GM19395 (cell line): ENCODE data around the gene DMD.

Experiments
- ATAC-seq: cut with Tn5 transposase; IDR thresholded peaks from one replicate; pipeline ENCODE4 v1.9.1; 2021; ENCODE audit warnings: mild to moderate bottlenecking, moderate library complexity; ENCODE audit not compliant: unreplicated experiment

DMD gene

DNA sequence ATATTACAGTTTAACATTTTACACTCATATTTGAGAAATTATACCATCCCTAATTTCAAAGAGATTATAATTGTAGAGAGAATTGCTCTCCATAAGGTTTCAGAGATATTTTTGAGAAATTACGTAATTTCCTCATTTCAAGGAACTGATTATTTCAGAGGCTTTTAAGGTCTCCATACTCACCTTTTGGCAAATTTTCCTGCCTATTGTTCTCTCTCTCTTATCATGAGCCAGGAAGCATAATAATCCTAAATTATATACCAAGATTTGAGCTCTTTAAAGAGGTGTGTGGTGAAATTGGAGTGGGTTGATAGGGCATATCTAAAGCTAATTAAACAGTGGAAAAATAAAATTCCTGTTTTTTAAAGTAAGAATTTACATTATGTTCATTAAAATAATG lies 1890.6 kb downstream of the DMD start:
- ATAC-seq = no peak

GRCh38 chrX:31319586-31319985 lies 1891.8 kb downstream of the DMD start:
- ATAC-seq = no peak

DNA sequence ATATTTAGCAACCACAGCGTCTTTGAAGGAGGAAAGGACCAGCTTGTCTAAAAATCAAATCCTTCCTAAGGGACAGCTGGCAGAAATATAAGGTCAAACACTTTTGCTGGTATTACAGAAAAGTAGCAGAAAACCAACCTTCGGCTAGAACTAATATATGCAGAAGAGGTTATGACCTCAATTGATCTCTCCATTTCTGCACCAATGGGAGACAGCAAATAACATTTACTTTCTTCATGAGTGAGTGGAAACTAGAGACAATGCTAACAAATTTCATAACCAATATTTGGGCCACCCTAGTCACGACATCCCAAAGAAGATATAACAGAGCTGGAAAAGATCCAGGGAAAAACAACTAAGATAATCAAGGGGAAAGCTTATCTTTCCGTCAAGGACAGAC lies 1892.5 kb downstream of the DMD start:
- no peak for ATAC-seq

DNA sequence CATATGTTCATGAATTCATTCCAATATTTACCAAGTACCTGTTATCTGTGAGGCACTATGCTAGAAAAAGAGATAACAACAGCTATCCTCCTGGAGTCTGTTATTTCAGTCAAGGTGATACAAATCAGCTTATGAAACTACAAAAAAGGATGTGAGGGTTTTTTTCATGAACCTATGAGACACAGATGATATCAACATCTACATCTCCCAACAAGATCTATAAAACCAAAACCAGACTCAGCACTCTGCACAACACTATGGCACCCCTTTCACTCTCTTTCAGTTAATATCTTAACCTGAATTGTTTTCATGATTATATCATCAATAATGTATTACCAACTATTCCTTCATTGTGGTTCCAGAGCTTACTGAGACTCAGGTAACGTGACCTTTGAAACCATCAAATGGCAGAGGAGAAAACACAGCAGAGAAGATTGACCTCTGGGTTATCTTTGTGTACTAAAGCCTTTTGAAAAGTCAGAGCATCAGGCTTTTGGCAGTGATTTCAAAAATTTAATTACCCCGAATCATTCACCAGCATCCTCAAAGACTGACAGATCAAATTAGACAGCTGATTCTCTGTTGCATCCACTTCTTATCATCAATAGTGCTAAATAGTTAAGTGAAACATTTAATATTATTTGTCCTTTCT lies 1894.9 kb downstream of the DMD start:
- peak; percentile 62 for ATAC-seq

GRCh38 chrX:31314921-31315320 lies 1896.4 kb downstream of the DMD start:
- no peak for ATAC-seq

GRCh38 chrX:31307952-31308351 lies 1903.4 kb downstream of the DMD start:
- no peak for ATAC-seq

GRCh38 chrX:31302573-31303075 lies 1908.7 kb downstream of the DMD start:
- ATAC-seq = no peak

DNA sequence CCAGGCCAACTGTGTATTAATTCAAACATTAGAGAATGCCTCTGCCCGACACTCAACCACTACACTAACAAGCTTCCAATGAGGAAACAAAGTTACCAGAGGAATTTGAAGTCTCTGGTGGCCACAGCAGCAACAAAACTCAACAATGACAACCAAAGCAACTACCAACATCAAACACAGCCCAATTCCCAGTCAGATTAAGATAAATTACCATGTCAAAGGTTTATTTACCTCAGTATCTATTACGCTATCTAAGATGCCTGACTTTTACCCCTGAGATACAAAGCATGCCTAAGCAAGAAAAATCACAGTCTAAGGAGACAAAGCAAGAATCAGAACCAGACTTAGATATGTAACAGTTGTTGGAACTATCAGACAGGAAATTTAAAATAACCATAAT lies 1909.4 kb downstream of the DMD start:
- no peak for ATAC-seq

DNA sequence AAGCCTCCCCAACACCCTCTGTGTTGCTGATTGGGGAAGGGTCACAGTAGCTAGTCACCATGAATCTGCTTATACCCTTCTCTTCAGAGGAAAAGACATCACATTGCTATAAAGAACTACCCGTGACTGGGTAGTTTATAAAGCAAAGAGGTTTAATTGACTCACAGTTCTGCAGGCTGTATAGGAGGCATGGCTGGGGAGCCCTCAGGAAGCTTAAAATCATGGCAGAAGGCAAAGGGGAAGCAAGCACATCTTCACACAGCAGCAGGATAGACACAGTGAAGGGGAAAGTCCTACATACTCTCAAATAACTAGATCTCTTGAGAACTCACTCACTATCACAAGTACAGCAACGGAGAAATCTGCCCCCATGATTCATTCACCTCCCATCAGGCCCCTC lies 1910.1 kb downstream of the DMD start:
- no peak for ATAC-seq

- no peak for ATAC-seq
Measured at GRCh38 chrX:31298916-31299315, 1912.4 kb downstream of the DMD start.

- ATAC-seq = no peak
Measured at GRCh38 chrX:31297881-31298280, 1913.5 kb downstream of the DMD start.

GRCh38 chrX:31294475-31294874 lies 1916.9 kb downstream of the DMD start:
- no peak for ATAC-seq

GRCh38 chrX:31293409-31293808 lies 1917.9 kb downstream of the DMD start:
- no peak for ATAC-seq

- ATAC-seq = no peak
Measured at GRCh38 chrX:31291131-31291530, 1920.2 kb downstream of the DMD start.

GRCh38 chrX:31287861-31288260 lies 1923.5 kb downstream of the DMD start:
- ATAC-seq = no peak

DNA sequence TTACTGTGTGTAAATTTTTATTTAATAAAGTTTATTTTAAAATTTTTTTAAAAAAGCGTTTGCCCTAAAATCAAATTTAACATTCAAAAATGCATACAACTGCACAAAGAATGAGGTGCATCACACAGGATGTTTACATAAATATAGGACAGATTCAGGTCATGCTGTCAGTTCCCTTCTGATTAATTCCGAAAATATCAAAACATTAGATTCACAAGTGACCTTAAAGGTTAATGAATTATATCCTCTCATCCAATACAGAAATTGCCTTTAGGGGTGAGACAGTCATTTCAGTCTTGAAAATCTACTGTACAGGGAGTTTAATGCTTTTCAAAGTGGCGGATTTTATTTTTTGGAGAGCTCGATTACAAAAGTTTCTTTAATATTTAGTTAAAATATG lies 1930.8 kb downstream of the DMD start:
- ATAC-seq = no peak

- no peak for ATAC-seq
Measured at GRCh38 chrX:31279359-31279758, 1932.0 kb downstream of the DMD start.

GRCh38 chrX:31272472-31272775 lies 1938.9 kb downstream of the DMD start:
- ATAC-seq = peak; percentile 53

DNA sequence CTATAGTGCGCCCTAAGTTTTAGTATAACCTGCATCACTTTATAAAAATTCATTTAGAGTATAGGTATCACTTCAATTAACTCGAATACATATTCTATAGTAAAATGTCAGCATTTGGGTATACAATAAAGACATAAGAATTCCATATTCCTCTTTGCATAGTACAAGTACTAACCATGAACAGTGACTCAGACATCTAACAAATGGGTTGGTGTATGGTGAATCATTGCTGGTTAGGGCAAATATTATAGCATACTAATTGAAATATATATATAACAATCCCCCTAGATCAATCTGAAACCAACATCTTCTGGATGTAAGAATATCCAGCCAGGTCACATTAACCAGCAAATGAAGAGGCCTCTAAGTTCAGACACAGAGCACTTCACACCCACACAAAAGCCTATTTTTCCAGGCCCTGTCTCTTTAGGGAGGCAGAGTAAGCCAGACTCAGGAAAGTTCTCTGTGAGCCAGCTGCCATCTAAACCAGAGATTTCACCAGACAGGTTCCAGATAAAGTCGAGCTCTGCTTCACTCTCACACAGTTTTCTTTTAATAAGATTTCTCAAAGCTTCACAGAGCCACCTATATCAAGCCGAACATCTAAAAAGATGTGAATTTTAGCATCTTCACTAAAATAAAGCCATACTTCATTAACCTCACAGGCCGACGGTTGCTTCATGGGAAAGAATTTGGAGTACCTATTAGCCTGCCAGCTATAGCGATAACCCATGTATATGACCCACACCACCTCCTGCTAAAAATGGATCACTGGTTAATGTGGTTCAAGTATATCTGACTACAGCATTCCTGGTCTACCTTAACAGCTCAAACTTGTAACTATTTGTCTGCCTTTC lies 1939.5 kb downstream of the DMD start:
- ATAC-seq = no peak

GRCh38 chrX:31269914-31270313 lies 1941.4 kb downstream of the DMD start:
- no peak for ATAC-seq

DNA sequence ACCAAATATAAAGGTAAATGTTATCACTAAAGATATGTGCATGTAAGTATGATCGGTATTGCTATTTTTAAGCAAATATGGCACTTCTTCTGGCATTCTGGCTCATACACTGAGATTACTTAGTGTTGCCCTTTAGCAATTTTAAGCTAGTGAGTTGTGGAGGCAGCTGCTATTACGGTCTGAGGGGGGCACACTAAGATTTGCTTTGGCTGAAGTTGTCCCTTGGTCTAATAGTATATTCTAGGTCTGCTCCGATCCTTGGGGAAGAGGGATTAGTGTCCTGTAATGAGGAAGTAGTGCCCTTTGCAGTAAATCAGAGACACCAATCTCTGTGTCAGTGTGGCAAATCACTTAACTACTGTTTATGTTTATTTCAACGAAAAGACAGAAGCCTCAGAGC lies 1943.0 kb downstream of the DMD start:
- ATAC-seq = no peak
